GM19395 (cell line): ENCODE data around the gene AP1S2.
"Not testable (repeated sequence)": the region's sequence is repeated elsewhere in the genome, so short reads cannot be mapped to it uniquely, and the experiment has no call there.

ENCODE experiments used
- ATAC-seq: cut with Tn5 transposase; IDR thresholded peaks from one replicate; pipeline ENCODE4 v1.9.1; 2021; ENCODE audit warnings: mild to moderate bottlenecking, moderate library complexity; ENCODE audit not compliant: unreplicated experiment

The AP1S2 gene

GRCh38 chrX:15854712-15855567 is at the start of gene AP1S2:
TSS of gene AP1S2 (minus strand) at chrX:15854813. CDS start at chrX:15852524, 2,289 bp downstream.
- ATAC-seq = peak; percentile 94

- ATAC-seq = peak; percentile 97
Observed at GRCh38 chrX:15903186-15903681, 48.6 kb upstream of the AP1S2 start.

GRCh38 chrX:15895334-15895733 is 40.7 kb upstream of the AP1S2 start:
- ATAC-seq = no peak

- no peak for ATAC-seq
Observed at GRCh38 chrX:15894724-15895123, 40.1 kb upstream of the AP1S2 start.

GRCh38 chrX:15890463-15890862 is 35.9 kb upstream of the AP1S2 start:
- ATAC-seq = no peak

- ATAC-seq = no peak
Observed at GRCh38 chrX:15888062-15888461, 33.4 kb upstream of the AP1S2 start.

GRCh38 chrX:15883540-15883863 is 28.9 kb upstream of the AP1S2 start:
- ATAC-seq = no peak

GRCh38 chrX:15882704-15883539 is 28.3 kb upstream of the AP1S2 start:
- ATAC-seq = peak; percentile 81

GRCh38 chrX:15881381-15881897 is 26.8 kb upstream of the AP1S2 start:
- ATAC-seq = no peak

GRCh38 chrX:15877914-15878313 is 23.3 kb upstream of the AP1S2 start:
- not testable (repeated sequence) for ATAC-seq

GRCh38 chrX:15877380-15877779 is 22.8 kb upstream of the AP1S2 start:
- ATAC-seq = no peak

- no peak for ATAC-seq
Observed at GRCh38 chrX:15874672-15875071, 20.1 kb upstream of the AP1S2 start.

- no peak for ATAC-seq
Observed at GRCh38 chrX:15873566-15873965, 19.0 kb upstream of the AP1S2 start.

- no peak for ATAC-seq
Observed at GRCh38 chrX:15870310-15870709, 15.7 kb upstream of the AP1S2 start.

- no peak for ATAC-seq
Observed at GRCh38 chrX:15869695-15870094, 15.1 kb upstream of the AP1S2 start.

GRCh38 chrX:15866147-15866546 is 11.5 kb upstream of the AP1S2 start:
- no peak for ATAC-seq

- ATAC-seq = no peak
Observed at GRCh38 chrX:15864629-15865028, 10.0 kb upstream of the AP1S2 start.

GRCh38 chrX:15864023-15864422 is 9.4 kb upstream of the AP1S2 start:
- ATAC-seq = no peak

- no peak for ATAC-seq
Observed at GRCh38 chrX:15860921-15861320, 6.3 kb upstream of the AP1S2 start.

GRCh38 chrX:15858051-15858450 is 3.4 kb upstream of the AP1S2 start:
- ATAC-seq = no peak

- no peak for ATAC-seq
Observed at GRCh38 chrX:15856636-15857035, 2.0 kb upstream of the AP1S2 start.

- ATAC-seq = no peak
Observed at GRCh38 chrX:15856222-15856587, 1.6 kb upstream of the AP1S2 start.
